Natural killer cell (primary cell): ENCODE measurements around the gene SLC2A1. TPM values are rescaled to one million over a fixed set of nuclear protein-coding genes. Genes with fewer than 3 reads are reported as not detected.

Source experiments
- ATAC-seq, 3 donors: fragments of 150-1000 bp in 2 of 3; fragments of 200-7000 bp in 1 of 3; cut with Tn5 transposase; 1 replicate in 1 of 3; 2 replicates in 2 of 3; pipeline ENCODE4 v1.10.0; 2021; ENCODE audit warnings: mild to moderate bottlenecking in 2 of 3, moderate library complexity in 2 of 3
- DNase-seq, 2 donors: peaks; one replicate each; pipeline versions ENCODE4 v3.0.0 to v3.0.0-alpha.2; 2013 to 2021; ENCODE audit warnings: mixed read lengths in 1 of 2
- H3K27ac ChIP-seq: one replicate; pipeline ENCODE4 v1.5.1; 2013; ENCODE audit warnings: mild to moderate bottlenecking, low read length
- H3K27me3 ChIP-seq: one replicate; pipeline ENCODE4 v1.6.1; 2013; ENCODE audit warnings: low read length; ENCODE audit not compliant: control insufficient read depth, insufficient read depth
- H3K36me3 ChIP-seq: one replicate; pipeline ENCODE4 v1.6.1; 2013; ENCODE audit warnings: low read length; ENCODE audit not compliant: control insufficient read depth, insufficient read depth
- H3K4me1 ChIP-seq: one replicate; pipeline ENCODE4 v1.6.1; 2013; ENCODE audit warnings: low read length; ENCODE audit not compliant: control insufficient read depth, insufficient read depth
- H3K4me3 ChIP-seq: one replicate; pipeline ENCODE4 v1.5.1; 2013; ENCODE audit warnings: low read length
- H3K9me3 ChIP-seq: one replicate; pipeline ENCODE4 v1.6.1; 2013; ENCODE audit warnings: low read length; ENCODE audit not compliant: control insufficient read depth, insufficient read depth
- H3K27ac Mint-ChIP-seq, 2 donors: one replicate each; pipeline ENCODE4 v1.8.0; 2022; ENCODE audit warnings: mild to moderate bottlenecking in 2 of 2, mixed read lengths in 2 of 2, moderate library complexity in 1 of 2
- H3K27me3 Mint-ChIP-seq, 2 donors: one replicate each; pipeline ENCODE4 v1.8.0; 2022; ENCODE audit warnings: low read depth in 2 of 2, mixed read lengths in 2 of 2
- H3K36me3 Mint-ChIP-seq: one replicate; pipeline ENCODE4 v1.8.0; 2022; ENCODE audit warnings: mixed read lengths
- H3K4me1 Mint-ChIP-seq, 2 donors: one replicate each; pipeline ENCODE4 v1.8.0; 2022; ENCODE audit warnings: mixed read lengths in 2 of 2
- H3K4me3 Mint-ChIP-seq: one replicate; pipeline ENCODE4 v1.8.0; 2022; ENCODE audit warnings: mild to moderate bottlenecking, moderate library complexity, mixed read lengths
- H3K9me3 Mint-ChIP-seq, 2 donors: one replicate each; pipeline ENCODE4 v1.8.0; 2022; ENCODE audit warnings: mixed read lengths in 2 of 2
- CTCF ChIP-seq: fragments of 200-600 bp; IDR thresholded peaks from one replicate; pipeline ENCODE4 v1.8.0; 2022; ENCODE audit warnings: antibody characterized with exemption
- WGBS: methylation state at CpG from one replicate; pipeline ENCODE4 v1.1.7; 2013; ENCODE audit warnings: missing lambda C conversion rate; ENCODE audit not compliant: insufficient coverage; 5-methylcytosine and 5-hydroxymethylcytosine counted together
- intact Hi-C: fragments of 100-400 bp; cut with micrococcal nuclease; formaldehyde crosslinking; loops from one replicate; pipeline ENCODE4 v1.14.2; 2022
- total RNA-seq, 4 donors: library from RNA; stranded (reverse); fragments of 120-200 nt in 1 of 4; gene quantifications; one replicate each; pipeline versions ENCODE4 v1.2.3 to v1.2.4, GENCODE V29; 2013 to 2022

The SLC2A1 gene
- total RNA-seq, 3 donors from 2014 or later (not counting 1 experiment from before 2014, with no cell fraction given) = 94.7 to 143 (median 95.1) TPM

- Mint-ChIP-seq H3K4me3 (no peak overlapping the region), H3K27ac (no peak overlapping the region), H3K4me1 (peaks cover 11 to 13% of the 10 kb centered on the region in 2 donors), H3K9me3 (no peaks in the 10 kb centered on the region), H3K27me3 (peaks cover 2 to 5% of the 10 kb centered on the region in 2 donors), H3K36me3 (no peaks in the 10 kb centered on the region)
- no peaks in the 10 kb centered on the region for H3K27me3 ChIP-seq
- H3K36me3 ChIP-seq = no peaks in the 10 kb centered on the region
- no peak for TF ChIP-seq CTCF
- H3K9me3 ChIP-seq = no peaks in the 10 kb centered on the region
- no peak overlapping the region for H3K4me3 ChIP-seq
- no peak overlapping the region for H3K27ac ChIP-seq
- intact Hi-C loops = no loop called here
- WGBS = 94% methylated on average over 4 of the region's 4 CpGs
- peaks cover 5% of the 10 kb centered on the region for H3K4me1 ChIP-seq
- ATAC-seq = no peak
- no peak for DNase-seq
Observed at GRCh38 chr1:42975561-42976225, 17.0 kb upstream of the SLC2A1 start.

- Histone ChIP-seq H3K4me1 (peaks cover 1% of the 10 kb centered on the region), H3K27me3 (no peaks in the 10 kb centered on the region), H3K36me3 (no peaks in the 10 kb centered on the region), H3K27ac (no peak overlapping the region), H3K4me3 (no peak overlapping the region), H3K9me3 (no peaks in the 10 kb centered on the region)
- DNase-seq (no peak), ATAC-seq (no peak)
- no peak for TF ChIP-seq CTCF
- H3K4me1 Mint-ChIP-seq = peaks cover 11 to 13% of the 10 kb centered on the region in 2 donors
- no peak overlapping the region for H3K4me3 Mint-ChIP-seq
- H3K36me3 Mint-ChIP-seq = no peaks in the 10 kb centered on the region
- no peaks in the 10 kb centered on the region for H3K9me3 Mint-ChIP-seq
- 88% methylated on average over 2 of the region's 3 CpGs for WGBS
- intact Hi-C loops = no loop called here
- no peak overlapping the region for H3K27ac Mint-ChIP-seq
- H3K27me3 Mint-ChIP-seq = peaks cover 0 to 5% of the 10 kb centered on the region in 2 donors
Observed at GRCh38 chr1:42974767-42975437, 16.2 kb upstream of the SLC2A1 start.

GRCh38 chr1:42973799-42974198, 15.1 kb upstream of the SLC2A1 start:
- Mint-ChIP-seq H3K4me1 (peaks cover 11 to 13% of the 10 kb centered on the region in 2 donors), H3K9me3 (no peaks in the 10 kb centered on the region), H3K27me3 (peaks cover 0 to under 1% of the 10 kb centered on the region in 2 donors), H3K36me3 (no peaks in the 10 kb centered on the region), H3K4me3 (no peak overlapping the region), H3K27ac (no peak overlapping the region)
- Histone ChIP-seq H3K27me3 (no peaks in the 10 kb centered on the region), H3K27ac (no peak overlapping the region), H3K4me1 (no peaks in the 10 kb centered on the region), H3K4me3 (no peak overlapping the region), H3K36me3 (no peaks in the 10 kb centered on the region), H3K9me3 (no peaks in the 10 kb centered on the region)
- intact Hi-C loops = no loop called here
- DNase-seq (no peak), ATAC-seq (no peak)
- TF ChIP-seq CTCF = no peak
- 99% methylated on average over 3 of the region's 3 CpGs for WGBS
